ENCODE measurements around the gene TICAM2. TPM values are rescaled to one million over a fixed set of nuclear protein-coding genes. Genes with fewer than 3 reads are reported as not detected.

Gene TICAM2
- total RNA-seq, 1 donor: 19.1 TPM

DNA sequence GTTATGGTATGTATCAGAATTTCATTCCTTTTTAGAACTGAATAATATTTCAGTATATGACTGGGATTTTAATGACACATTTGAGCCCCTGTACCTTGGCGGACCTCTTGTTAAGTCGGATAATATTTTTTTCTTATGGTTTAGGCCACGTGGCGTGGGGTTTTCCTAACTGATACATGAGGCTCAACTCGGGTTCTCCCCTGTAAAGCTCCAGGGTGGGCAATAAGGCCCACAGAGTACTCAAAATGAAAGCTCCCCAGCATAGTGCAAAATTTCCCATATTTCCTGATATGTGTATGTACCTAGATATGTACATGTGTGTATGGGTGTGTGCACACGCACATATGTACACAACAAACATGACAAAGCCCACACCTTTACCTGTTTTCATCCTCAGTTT is 24.5 kb downstream of the TICAM2 start:
- no peak for TF ChIP-seq CTCF (IDR thresholded peaks at IDR 0.05; ENCODE audit: insufficient read depth, low read length)
- DNase-seq (ENCODE audit: low read depth): no peak
- no peak overlapping the region for H3K4me3 ChIP-seq (ENCODE audit: low read depth, low read length)

DNA sequence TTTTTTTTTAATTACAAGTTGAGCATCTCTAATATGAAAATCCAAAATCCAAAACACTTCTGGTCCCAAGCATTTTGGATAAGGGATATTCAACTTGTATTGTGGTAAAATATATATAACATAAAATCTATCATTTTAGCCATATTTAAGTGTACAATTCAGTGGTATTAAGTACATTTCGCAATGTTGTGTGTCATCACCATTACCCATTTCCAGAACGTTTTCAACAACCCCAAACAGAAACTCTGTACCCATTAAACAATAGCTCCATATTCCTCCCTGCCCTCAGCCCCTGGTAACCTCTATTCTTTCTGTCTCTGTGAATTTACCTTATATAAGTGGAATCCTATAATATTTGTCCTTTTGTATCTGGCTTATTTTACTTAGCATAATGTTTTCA is 24.9 kb downstream of the TICAM2 start:
- no peak for TF ChIP-seq CTCF (IDR thresholded peaks at IDR 0.05; ENCODE audit: insufficient read depth, low read length)
- no peak overlapping the region for H3K4me3 ChIP-seq (ENCODE audit: low read depth, low read length)
- DNase-seq (ENCODE audit: low read depth): no peak

GRCh38 chr5:115575167-115576070 is 26.9 kb downstream of the TICAM2 start:
- no peak for TF ChIP-seq CTCF (IDR thresholded peaks at IDR 0.05; ENCODE audit: insufficient read depth, low read length)
- H3K4me3 ChIP-seq (ENCODE audit: low read depth, low read length): no peak overlapping the region
- peak; percentile 70 for DNase-seq (ENCODE audit: low read depth)

DNA sequence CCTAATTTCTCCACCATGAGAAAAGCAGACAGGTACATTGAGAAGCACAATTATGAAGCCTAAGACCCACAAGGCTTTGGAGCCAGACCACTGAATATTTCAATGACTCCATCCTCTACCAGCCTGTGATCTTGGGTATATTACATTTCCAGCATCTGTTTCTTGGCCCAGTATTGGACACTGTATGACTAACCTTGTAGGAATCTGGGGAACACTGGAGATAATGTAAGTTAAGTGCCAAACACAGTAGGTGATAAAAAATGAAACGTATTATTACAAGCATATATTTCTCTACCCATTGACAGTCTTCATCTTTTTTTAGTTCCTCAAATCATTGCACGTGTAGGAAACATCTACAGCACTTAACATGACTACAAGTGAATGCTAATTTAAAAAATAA is 29.1 kb downstream of the TICAM2 start:
- no peak for TF ChIP-seq CTCF (IDR thresholded peaks at IDR 0.05; ENCODE audit: insufficient read depth, low read length)
- no peak overlapping the region for H3K4me3 ChIP-seq (ENCODE audit: low read depth, low read length)
- DNase-seq (ENCODE audit: low read depth): peak; percentile 70

DNA sequence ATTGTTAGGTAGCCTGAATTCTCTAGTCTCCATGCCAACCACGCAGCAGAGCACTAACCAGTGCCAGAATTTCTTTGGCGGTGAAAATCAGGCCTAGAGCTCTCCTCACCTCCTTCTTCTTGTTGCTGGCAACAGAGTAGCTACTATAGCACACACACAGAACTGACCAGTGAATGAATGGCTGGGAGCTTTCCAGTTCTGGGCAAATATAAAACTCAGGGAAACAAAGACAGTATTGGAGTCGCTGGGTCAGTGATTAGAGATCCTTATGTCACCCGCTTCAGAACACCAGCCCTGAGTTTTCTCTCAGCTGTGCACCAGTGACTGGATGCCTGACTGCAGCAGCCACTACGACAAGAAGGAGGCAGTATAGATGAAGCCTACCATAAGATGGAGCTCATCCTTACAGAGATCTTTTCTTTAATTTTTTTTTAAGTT is 30.8 kb downstream of the TICAM2 start:
- no peak for TF ChIP-seq CTCF (IDR thresholded peaks at IDR 0.05; ENCODE audit: insufficient read depth, low read length)
- peak; percentile 53 for DNase-seq (ENCODE audit: low read depth)
- no peak overlapping the region for H3K4me3 ChIP-seq (ENCODE audit: low read depth, low read length)

- DNase-seq (ENCODE audit: low read depth): no peak
- no peak for TF ChIP-seq CTCF (IDR thresholded peaks at IDR 0.05; ENCODE audit: insufficient read depth, low read length)
Measured at GRCh38 chr5:115568668-115569067, 33.6 kb downstream of the TICAM2 start.

More at GRCh38 chr5:115568668-115569067, 33.6 kb downstream of the TICAM2 start:
- H3K4me3 ChIP-seq (ENCODE audit: low read depth, low read length): no peak overlapping the region
